A549 (cell line): Measurements from ENCODE around the gene SDHAF2. TPM values are rescaled to one million over a fixed set of nuclear protein-coding genes. Genes with fewer than 3 reads are reported as not detected.
A peak's percentile ranks its signal among the peaks of the same experiment; 100 is the strongest.

Experiments
- ATAC-seq, 2 experiments: fragments of 200-7000 bp in 1 of 2; fragments of >200 bp in 1 of 2; cut with Nextera tagmentation in 1 of 2; cut with Tn5 transposase in 1 of 2; 3 replicates each; pipeline versions ENCODE4 v1.8.0 to v1.9.1; 2018 to 2020; ENCODE audit warnings: mild to moderate bottlenecking in 1 of 2, moderate library complexity in 1 of 2
- CTCF ChIA-PET: fragments of 300-600 bp; sonication (Branson Sonifier 250); formaldehyde crosslinking; extraction: SDS; loops from one replicate; lab custom pipeline; 2021; ENCODE audit warnings: antibody characterized with exemption, inconsistent platforms; lab: Yijun Ruan, JAX
- POLR2A ChIA-PET: fragments of 350-600 bp; formaldehyde crosslinking; extraction: SDS; loops from one replicate; lab custom pipeline; 2021; ENCODE audit warnings: antibody characterized with exemption, inconsistent platforms; lab: Yijun Ruan, JAX
- DNase-seq, 2 experiments: peaks; one replicate each; pipeline versions ENCODE4 v3.0.0 to v3.0.0-alpha.2; 2011 to 2016; ENCODE audit warnings: low read depth in 1 of 2, low spot score in 1 of 2
- FAIRE-seq: peaks from 2 replicates; lab custom pipeline; 2011; peaks lifted over from hg19 to GRCh38; lab: Jason Lieb, UNC
- H3K27ac ChIP-seq, 2 experiments: fragments of >200 bp; sonication (Bioruptor Twin); formaldehyde crosslinking; 3 replicates each; pipeline ENCODE4 v1.5.1; 2016 to 2017
- H3K4me1 ChIP-seq: fragments of >200 bp; sonication (Bioruptor Twin); formaldehyde crosslinking; 3 replicates; pipeline ENCODE4 v1.6.1; 2016
- H3K4me2 ChIP-seq: fragments of >200 bp; sonication (Bioruptor Twin); formaldehyde crosslinking; 3 replicates; pipeline ENCODE4 v1.6.1; 2016
- H3K4me3 ChIP-seq: fragments of >200 bp; sonication (Bioruptor Twin); formaldehyde crosslinking; 3 replicates; pipeline ENCODE4 v1.5.1; 2016
- H3K9me3 ChIP-seq: fragments of >200 bp; sonication (Bioruptor Twin); formaldehyde crosslinking; 3 replicates; pipeline ENCODE4 v1.6.1; 2016
- BHLHE40 ChIP-seq: IDR thresholded peaks from 2 replicates; pipeline ENCODE4 v1.6.1; 2012; ENCODE audit warnings: low read depth, low read length, inconsistent platforms
- CHD2 ChIP-seq: fragments of 150-350 bp; IDR thresholded peaks from 2 replicates; pipeline ENCODE4 v1.6.1; 2014; ENCODE audit warnings: low read length; ENCODE audit not compliant: partially characterized antibody
- EHF ChIP-seq: fragments of 250-450 bp; sonication (Bioruptor Pico); IDR thresholded peaks from 2 replicates; pipeline ENCODE4 v1.5.0; 2020; ENCODE audit warnings: mild to moderate bottlenecking
- FOSB ChIP-seq: fragments of 250-450 bp; sonication (Bioruptor Pico); IDR thresholded peaks from 2 replicates; pipeline ENCODE4 v1.5.0; 2020; ENCODE audit warnings: mild to moderate bottlenecking, moderate library complexity
- FOSL2 ChIP-seq, 2 experiments: fragments of 450-650 bp in 1 of 2; fragments of >200 bp in 1 of 2; sonication (Bioruptor Twin) in 1 of 2; formaldehyde crosslinking; IDR thresholded peaks; 2 replicates each; pipeline versions ENCODE4 v1.5.0 to v1.6.1; 2016 to 2020; ENCODE audit warnings: mild to moderate bottlenecking in 1 of 2, moderate library complexity in 1 of 2
- FOXS1 ChIP-seq: fragments of 250-450 bp; sonication (Bioruptor Pico); IDR thresholded peaks from 2 replicates; pipeline ENCODE4 v1.5.0; 2020; ENCODE audit warnings: mild to moderate bottlenecking, moderate library complexity
- HEYL ChIP-seq: fragments of 250-450 bp; sonication (Bioruptor Pico); IDR thresholded peaks from 2 replicates; pipeline ENCODE4 v1.8.0; 2021; ENCODE audit warnings: mild to moderate bottlenecking, moderate library complexity
- HOXB13 ChIP-seq: fragments of 250-450 bp; sonication (Bioruptor Pico); IDR thresholded peaks from 2 replicates; pipeline ENCODE4 v1.5.0; 2020; ENCODE audit warnings: low read depth, mild to moderate bottlenecking, moderate library complexity
- HOXB5 ChIP-seq: fragments of 250-450 bp; sonication (Bioruptor Pico); IDR thresholded peaks from 2 replicates; pipeline ENCODE4 v1.5.0; 2020; ENCODE audit warnings: mild to moderate bottlenecking, moderate library complexity
- KDM1A ChIP-seq: fragments of 200-600 bp; sonication (generic); IDR thresholded peaks from 2 replicates; pipeline ENCODE4 v1.6.1; 2016; ENCODE audit warnings: low read depth, mild to moderate bottlenecking
- MYC ChIP-seq: IDR thresholded peaks from 2 replicates; pipeline ENCODE4 v1.6.1; 2012; ENCODE audit warnings: mild to moderate bottlenecking, inconsistent platforms, low read length, improper control_type of control experiment, borderline replicate concordance
- PHF8 ChIP-seq: fragments of 200-600 bp; sonication (generic); IDR thresholded peaks from 2 replicates; pipeline ENCODE4 v1.6.1; 2016; ENCODE audit warnings: low read depth, mild to moderate bottlenecking, antibody characterized with exemption, moderate library complexity, borderline replicate concordance
- RARB ChIP-seq: fragments of 250-450 bp; sonication (Bioruptor Pico); IDR thresholded peaks from 2 replicates; pipeline ENCODE4 v1.8.0; 2021; ENCODE audit warnings: mild to moderate bottlenecking, moderate library complexity
- RNF2 ChIP-seq: fragments of 200-600 bp; sonication (generic); IDR thresholded peaks from 2 replicates; pipeline ENCODE4 v1.6.1; 2016; ENCODE audit warnings: low read depth, mild to moderate bottlenecking, antibody characterized with exemption, moderate library complexity, borderline replicate concordance
- SREBF2 ChIP-seq: fragments of 450-650 bp; IDR thresholded peaks from 2 replicates; pipeline ENCODE4 v1.6.1; 2014; ENCODE audit warnings: mild to moderate bottlenecking, moderate library complexity
- TFCP2L1 ChIP-seq: fragments of 250-450 bp; sonication (Bioruptor Pico); IDR thresholded peaks from 2 replicates; pipeline ENCODE4 v1.5.0; 2021; ENCODE audit warnings: mild to moderate bottlenecking
- ZFP36 ChIP-seq: fragments of 450-650 bp; IDR thresholded peaks from 2 replicates; pipeline ENCODE4 v1.6.1; 2014; ENCODE audit warnings: borderline replicate concordance; ENCODE audit not compliant: partially characterized antibody
- ZNF302 ChIP-seq: fragments of 250-450 bp; sonication (Bioruptor Pico); IDR thresholded peaks from 2 replicates; pipeline ENCODE4 v1.9.0; 2021; ENCODE audit warnings: inconsistent platforms, mild to moderate bottlenecking, moderate library complexity
- ZSCAN20 ChIP-seq: fragments of 250-450 bp; sonication (Bioruptor Pico); IDR thresholded peaks from 2 replicates; pipeline ENCODE4 v1.8.0; 2022; ENCODE audit warnings: mild to moderate bottlenecking, moderate library complexity
- WGBS: methylation state at CpG from one replicate; pipeline ENCODE4 v1.1.6; 2017; ENCODE audit errors: missing lambda C conversion rate; 5-methylcytosine and 5-hydroxymethylcytosine counted together
- polyA plus RNA-seq, 4 experiments: library from polyadenylated mRNA; depleted of rRNA in 3 of 4; stranded (reverse); fragments of >200 nt; fragmentation: RNase III in 1 of 4; extraction: RNeasy Plus Mini Kit Qiagen cat#74134 plus additional on column Dnase treatment in 1 of 4; gene quantifications; 2 replicates in 3 of 4; 3 replicates in 1 of 4; pipeline ENCODE4 v1.2.3, GENCODE V29; 2011 to 2017
- TF ChIP-seq, protein P1 (sequence below): fragments of 250-450 bp; sonication (Bioruptor Pico); IDR thresholded peaks from 2 replicates; pipeline ENCODE4 v1.5.0; 2021; ENCODE audit warnings: mild to moderate bottlenecking, moderate library complexity, borderline replicate concordance
- TF ChIP-seq, protein P2 (sequence below): IDR thresholded peaks from 2 replicates; pipeline ENCODE4 v1.6.1; 2012; ENCODE audit warnings: low read depth, borderline replicate concordance
- TF ChIP-seq, protein P3 (sequence below): fragments of >200 bp; sonication (Bioruptor Twin); formaldehyde crosslinking; IDR thresholded peaks from 3 replicates; pipeline ENCODE4 v1.6.1; 2016

The SDHAF2 gene
- polyA plus RNA-seq, 2 of the 4 experiments (the other 2 are of a cell fraction): 44.4 to 76.4 TPM

DNA sequence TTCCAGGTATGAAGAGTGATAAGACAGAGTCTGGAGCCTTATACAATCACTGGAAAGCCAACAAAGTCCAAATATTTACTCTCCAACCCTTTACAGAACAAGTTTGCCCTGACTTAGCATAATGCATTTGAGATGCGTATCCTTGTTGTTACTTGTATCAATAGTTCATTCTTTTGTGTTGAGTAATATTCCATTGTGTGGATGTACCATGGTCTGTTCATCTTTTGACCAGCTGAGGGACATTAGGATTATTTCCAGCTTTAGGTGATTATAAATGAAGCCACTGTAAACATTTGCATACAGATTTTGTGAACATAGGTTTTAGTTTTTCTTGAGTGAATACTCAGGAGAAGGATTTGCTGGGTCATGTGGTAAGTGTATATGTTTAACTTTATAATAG is 9.7 kb downstream of the SDHAF2 start:
- DNase-seq (no peak), ATAC-seq (no peak), FAIRE-seq (no peak)
- no peak overlapping the region for H3K4me2 ChIP-seq
- 97% methylated on average over 1 of the region's 1 CpG for WGBS
- TF ChIP-seq SREBF2 (no peak), BHLHE40 (no peak), FOSL2 (IDR thresholded peaks at IDR 0.05) (no peak), FOSL2 (CRISPR knock-in tag; IDR thresholded peaks at IDR 0.05) (no peak), HEYL (CRISPR knock-in tag) (no peak), RARB (CRISPR knock-in tag) (no peak), RNF2 (no peak), PHF8 (no peak), HOXB13 (CRISPR knock-in tag) (no peak), HOXB5 (CRISPR knock-in tag) (no peak), ZFP36 (no peak), TFCP2L1 (CRISPR knock-in tag) (no peak), EHF (CRISPR knock-in tag) (no peak), FOXS1 (CRISPR knock-in tag) (no peak)
- TF ChIP-seq, protein P1, sequence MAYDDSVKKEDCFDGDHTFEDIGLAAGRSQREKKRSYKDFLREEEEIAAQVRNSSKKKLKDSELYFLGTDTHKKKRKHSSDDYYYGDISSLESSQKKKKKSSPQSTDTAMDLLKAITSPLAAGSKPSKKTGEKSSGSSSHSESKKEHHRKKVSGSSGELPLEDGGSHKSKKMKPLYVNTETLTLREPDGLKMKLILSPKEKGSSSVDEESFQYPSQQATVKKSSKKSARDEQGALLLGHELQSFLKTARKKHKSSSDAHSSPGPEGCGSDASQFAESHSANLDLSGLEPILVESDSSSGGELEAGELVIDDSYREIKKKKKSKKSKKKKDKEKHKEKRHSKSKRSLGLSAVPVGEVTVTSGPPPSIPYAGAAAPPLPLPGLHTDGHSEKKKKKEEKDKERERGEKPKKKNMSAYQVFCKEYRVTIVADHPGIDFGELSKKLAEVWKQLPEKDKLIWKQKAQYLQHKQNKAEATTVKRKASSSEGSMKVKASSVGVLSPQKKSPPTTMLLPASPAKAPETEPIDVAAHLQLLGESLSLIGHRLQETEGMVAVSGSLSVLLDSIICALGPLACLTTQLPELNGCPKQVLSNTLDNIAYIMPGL: no peak
- TF ChIP-seq, protein P2, sequence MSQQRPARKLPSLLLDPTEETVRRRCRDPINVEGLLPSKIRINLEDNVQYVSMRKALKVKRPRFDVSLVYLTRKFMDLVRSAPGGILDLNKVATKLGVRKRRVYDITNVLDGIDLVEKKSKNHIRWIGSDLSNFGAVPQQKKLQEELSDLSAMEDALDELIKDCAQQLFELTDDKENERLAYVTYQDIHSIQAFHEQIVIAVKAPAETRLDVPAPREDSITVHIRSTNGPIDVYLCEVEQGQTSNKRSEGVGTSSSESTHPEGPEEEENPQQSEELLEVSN: no peak
- no peak overlapping the region for H3K4me3 ChIP-seq
- CTCF ChIA-PET: interaction anchor here (0.9 to 13.3 kb wide), 7 partner anchors 7 to 136 kb away, joined by 3 to 164 read pairs (median 4); partner anchors contain the start of gene LRRC10B
- POLR2A ChIA-PET: interaction anchor here (0.5 to 2.2 kb wide), 2 partner anchors 9 to 198 kb away, joined by 3 to 7 read pairs; partner anchors contain the start of genes CPSF7 and SDHAF2
- H3K27ac ChIP-seq: no peak overlapping the region
- no peaks in the 10 kb centered on the region for H3K4me1 ChIP-seq
- no peaks in the 10 kb centered on the region for H3K9me3 ChIP-seq

DNA sequence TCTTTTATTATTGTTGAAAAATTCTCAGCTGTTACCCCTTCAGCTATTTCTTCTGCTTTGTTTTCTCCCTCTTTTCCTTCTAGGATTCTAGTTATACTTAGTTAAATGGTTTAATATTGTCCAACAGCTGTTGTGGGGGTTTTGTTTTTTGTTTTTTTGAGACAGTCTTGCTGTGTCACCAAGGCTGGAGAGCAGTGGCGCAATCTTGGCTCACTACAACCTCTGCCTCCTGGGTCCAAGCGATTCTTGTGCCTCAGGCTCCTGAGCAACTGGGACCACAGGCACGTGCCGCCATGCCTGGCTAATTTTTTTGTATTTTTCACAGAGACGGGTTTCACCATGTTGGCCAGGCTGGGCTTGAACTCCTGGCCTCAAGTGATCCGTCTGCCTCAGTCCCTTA is 12.7 kb downstream of the SDHAF2 start:
- ChIA-PET POLR2A (no interaction called here), CTCF (interaction anchor here (0.9 to 10.4 kb wide), 6 partner anchors 9 to 196 kb away, joined by 3 to 164 read pairs (median 6); partner anchors contain the start of genes CPSF7 and SDHAF2)
- H3K4me2 ChIP-seq: no peak overlapping the region
- no peak for ATAC-seq
- peaks cover 12% of the 10 kb centered on the region for H3K4me1 ChIP-seq
- no peaks in the 10 kb centered on the region for H3K9me3 ChIP-seq
- whole genome bisulfite sequencing: 97% methylated on average over 6 of the region's 6 CpGs
- no peak overlapping the region for H3K4me3 ChIP-seq
- H3K27ac ChIP-seq: no peak overlapping the region
- no peak for TF ChIP-seq CHD2
- FAIRE-seq: no peak
- DNase-seq: no peak

DNA sequence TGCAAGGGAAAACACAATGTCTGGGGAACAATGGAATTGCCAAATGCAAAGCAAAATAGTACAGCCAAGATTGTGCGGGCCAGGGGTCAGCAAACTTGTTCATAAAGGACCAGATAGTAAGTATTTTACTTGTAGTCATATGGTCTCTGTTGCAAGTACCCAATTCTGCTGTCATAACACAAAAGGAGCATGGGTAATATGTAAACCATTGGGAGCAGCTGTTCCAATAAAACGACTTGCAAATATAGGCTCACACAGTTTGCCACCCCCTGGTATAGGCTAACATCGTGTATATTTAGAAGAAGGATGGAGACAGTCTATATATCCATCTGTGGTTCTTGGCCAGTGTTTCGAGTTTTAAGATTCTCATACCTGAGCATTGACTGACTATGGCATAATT is 15.6 kb downstream of the SDHAF2 start:
- CTCF ChIA-PET: interaction anchor here (0.6 to 10.4 kb wide), 53 partner anchors 12 to 603 kb away, joined by 3 to 164 read pairs (median 5); partner anchors contain the start of genes CPSF7, LRRC10B and SDHAF2

More for the DNA sequence above, 15.6 kb downstream of the SDHAF2 start:
- no peak for DNase-seq
- POLR2A ChIA-PET: interaction anchor here (1.2 to 3.3 kb wide), 4 partner anchors 10 to 63 kb away, joined by 3 to 21 read pairs (median 4); partner anchors contain the start of genes CPSF7, LRRC10B and SDHAF2
- Histone ChIP-seq H3K4me2 (no peak overlapping the region), H3K4me3 (no peak overlapping the region), H3K27ac (peak overlapping the region in 1 of 2 experiments; percentile 48; a peak in 2 of 6 replicates), H3K4me1 (peaks cover 12% of the 10 kb centered on the region), H3K9me3 (no peaks in the 10 kb centered on the region)
- ATAC-seq: peak; percentile 4 to 21; a peak in 3 of 6 replicates
- 72% methylated on average over 4 of the region's 4 CpGs for WGBS
- FAIRE-seq: no peak
- TF ChIP-seq ZNF302 (CRISPR knock-in tag) (no peak), CHD2 (no peak), MYC (no peak), RARB (CRISPR knock-in tag) (no peak), ZSCAN20 (CRISPR knock-in tag) (no peak), FOSB (CRISPR knock-in tag) (no peak), KDM1A (no peak)
- TF ChIP-seq, protein P2: no peak
- TF ChIP-seq, protein P3, sequence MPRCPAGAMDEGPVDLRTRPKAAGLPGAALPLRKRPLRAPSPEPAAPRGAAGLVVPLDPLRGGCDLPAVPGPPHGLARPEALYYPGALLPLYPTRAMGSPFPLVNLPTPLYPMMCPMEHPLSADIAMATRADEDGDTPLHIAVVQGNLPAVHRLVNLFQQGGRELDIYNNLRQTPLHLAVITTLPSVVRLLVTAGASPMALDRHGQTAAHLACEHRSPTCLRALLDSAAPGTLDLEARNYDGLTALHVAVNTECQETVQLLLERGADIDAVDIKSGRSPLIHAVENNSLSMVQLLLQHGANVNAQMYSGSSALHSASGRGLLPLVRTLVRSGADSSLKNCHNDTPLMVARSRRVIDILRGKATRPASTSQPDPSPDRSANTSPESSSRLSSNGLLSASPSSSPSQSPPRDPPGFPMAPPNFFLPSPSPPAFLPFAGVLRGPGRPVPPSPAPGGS: no peak
- TF ChIP-seq, protein P1: no peak
- TF ChIP-seq, all 56 proteins: peak for 0
